Endothelial cell of umbilical vein (primary cell): Measurements from ENCODE around the gene CHM.

ENCODE experiments used
- GATA2 ChIP-seq: IDR thresholded peaks from 2 replicates; pipeline ENCODE4 v1.7.0; 2011; ENCODE audit warnings: low read depth, mild to moderate bottlenecking, moderate library complexity, mixed read lengths, low read length; ENCODE audit not compliant: insufficient read length, insufficient read depth
- POLR2A ChIP-seq: IDR thresholded peaks from 2 replicates; pipeline ENCODE4 v1.6.1; 2012; ENCODE audit warnings: low read depth, mild to moderate bottlenecking, control low read depth, low read length
- TF ChIP-seq, protein P1 (sequence below), 2 donors: IDR thresholded peaks; 1 replicate in 1 of 2; 2 replicates in 1 of 2; pipeline ENCODE4 v1.5.1; 2011; ENCODE audit warnings: low read length in 2 of 2, mild to moderate bottlenecking in 2 of 2, moderate library complexity in 2 of 2, control low read depth in 1 of 2, inconsistent platforms in 1 of 2, low read depth in 1 of 2; ENCODE audit not compliant: insufficient read depth in 1 of 2; ENCODE audit errors: extremely low read depth in 1 of 2
- TF ChIP-seq, protein P2 (sequence below): IDR thresholded peaks from 2 replicates; pipeline ENCODE4 v1.6.1; 2011; ENCODE audit not compliant: insufficient read depth, insufficient read length

DNA sequence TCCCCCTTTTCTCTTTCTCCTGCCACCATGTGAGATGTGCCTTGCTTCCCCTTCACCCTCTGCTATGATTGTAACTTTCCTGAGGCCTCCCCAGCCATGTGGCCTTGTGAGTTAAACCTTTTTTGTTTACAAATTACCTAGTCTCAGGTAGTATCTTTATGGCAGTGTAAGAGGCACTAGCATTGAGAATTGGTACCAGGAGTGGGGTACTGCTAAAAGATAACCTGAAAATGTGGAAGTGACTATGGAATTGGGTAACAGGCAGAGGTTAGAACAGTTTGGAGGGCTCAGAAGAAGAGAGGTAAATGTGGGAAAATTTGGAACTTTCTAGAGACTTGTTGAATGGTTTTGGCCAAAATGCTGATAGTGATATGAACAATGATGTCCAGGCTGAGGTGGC is 182.0 kb downstream of the CHM start:
- no peak for TF ChIP-seq POLR2A
- TF ChIP-seq, protein P1, sequence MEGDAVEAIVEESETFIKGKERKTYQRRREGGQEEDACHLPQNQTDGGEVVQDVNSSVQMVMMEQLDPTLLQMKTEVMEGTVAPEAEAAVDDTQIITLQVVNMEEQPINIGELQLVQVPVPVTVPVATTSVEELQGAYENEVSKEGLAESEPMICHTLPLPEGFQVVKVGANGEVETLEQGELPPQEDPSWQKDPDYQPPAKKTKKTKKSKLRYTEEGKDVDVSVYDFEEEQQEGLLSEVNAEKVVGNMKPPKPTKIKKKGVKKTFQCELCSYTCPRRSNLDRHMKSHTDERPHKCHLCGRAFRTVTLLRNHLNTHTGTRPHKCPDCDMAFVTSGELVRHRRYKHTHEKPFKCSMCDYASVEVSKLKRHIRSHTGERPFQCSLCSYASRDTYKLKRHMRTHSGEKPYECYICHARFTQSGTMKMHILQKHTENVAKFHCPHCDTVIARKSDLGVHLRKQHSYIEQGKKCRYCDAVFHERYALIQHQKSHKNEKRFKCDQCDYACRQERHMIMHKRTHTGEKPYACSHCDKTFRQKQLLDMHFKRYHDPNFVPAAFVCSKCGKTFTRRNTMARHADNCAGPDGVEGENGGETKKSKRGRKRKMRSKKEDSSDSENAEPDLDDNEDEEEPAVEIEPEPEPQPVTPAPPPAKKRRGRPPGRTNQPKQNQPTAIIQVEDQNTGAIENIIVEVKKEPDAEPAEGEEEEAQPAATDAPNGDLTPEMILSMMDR (IDR thresholded peaks at IDR 0.05; ENCODE audit: extremely low read depth in 1 of 2, insufficient read depth in 1 of 2, low read depth in 1 of 2, low read length in 2 of 2), result no peak
- no peak for TF ChIP-seq GATA2
- TF ChIP-seq, protein P2, sequence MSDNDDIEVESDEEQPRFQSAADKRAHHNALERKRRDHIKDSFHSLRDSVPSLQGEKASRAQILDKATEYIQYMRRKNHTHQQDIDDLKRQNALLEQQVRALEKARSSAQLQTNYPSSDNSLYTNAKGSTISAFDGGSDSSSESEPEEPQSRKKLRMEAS, result no peak
